Progenitor cell of endocrine pancreas (in vitro differentiated cells): ENCODE measurements around the gene OBSCN. TPM values are rescaled to one million over a fixed set of nuclear protein-coding genes. Genes with fewer than 3 reads are reported as not detected.

Source experiments
- DNase-seq: peaks from one replicate; pipeline ENCODE4 v3.0.0; 2021; ENCODE audit warnings: low spot score; ENCODE audit not compliant: unreplicated experiment
- H3K27ac Mint-ChIP-seq: 2 replicates; pipeline ENCODE4 v1.8.0; 2021; ENCODE audit warnings: mild to moderate bottlenecking, moderate library complexity, mixed read lengths
- H3K27me3 Mint-ChIP-seq: 2 replicates; pipeline ENCODE4 v1.8.0; 2021; ENCODE audit warnings: mixed read lengths
- H3K36me3 Mint-ChIP-seq: 2 replicates; pipeline ENCODE4 v1.8.0; 2022; ENCODE audit warnings: mixed read lengths; ENCODE audit not compliant: insufficient read depth
- H3K4me1 Mint-ChIP-seq: 2 replicates; pipeline ENCODE4 v1.8.0; 2021; ENCODE audit warnings: low read depth, mixed read lengths
- H3K4me3 Mint-ChIP-seq: 2 replicates; pipeline ENCODE4 v1.8.0; 2021; ENCODE audit warnings: low read depth, mild to moderate bottlenecking, moderate library complexity, mixed read lengths
- H3K9me3 Mint-ChIP-seq: 2 replicates; pipeline ENCODE4 v1.8.0; 2021; ENCODE audit warnings: low read depth, mixed read lengths
- CTCF ChIP-seq: fragments of 200-600 bp; sonication (generic); IDR thresholded peaks from one replicate; pipeline ENCODE4 v1.5.0; 2021; ENCODE audit warnings: antibody characterized with exemption, mild to moderate bottlenecking; ENCODE audit not compliant: unreplicated experiment
- total RNA-seq: library from RNA; stranded (reverse); gene quantifications from 2 replicates; pipeline ENCODE4 v1.2.1, GENCODE V29; 2021

The OBSCN gene
- total RNA-seq, 1 donor from 2014 or later, result 57.5 TPM

GRCh38 chr1:228396770-228397662 lies 189.2 kb downstream of the OBSCN start:
- no peak for DNase-seq
- H3K36me3 Mint-ChIP-seq, result peaks cover 8% of the 10 kb centered on the region
- peaks cover 5% of the 10 kb centered on the region for H3K4me1 Mint-ChIP-seq
- H3K9me3 Mint-ChIP-seq, result no peaks in the 10 kb centered on the region
- TF ChIP-seq CTCF, result no peak
- no peak overlapping the region for H3K27ac Mint-ChIP-seq
- H3K27me3 Mint-ChIP-seq, result no peaks in the 10 kb centered on the region
- no peak overlapping the region for H3K4me3 Mint-ChIP-seq

GRCh38 chr1:228397966-228398365 lies 190.1 kb downstream of the OBSCN start:
- no peak for TF ChIP-seq CTCF
- Mint-ChIP-seq H3K4me3 (no peak overlapping the region), H3K9me3 (no peaks in the 10 kb centered on the region), H3K4me1 (peaks cover 5% of the 10 kb centered on the region), H3K27me3 (no peaks in the 10 kb centered on the region), H3K36me3 (peaks cover 11% of the 10 kb centered on the region), H3K27ac (peak overlapping the region; percentile 24)
- no peak for DNase-seq

GRCh38 chr1:228398741-228399461 lies 191.1 kb downstream of the OBSCN start:
- H3K36me3 Mint-ChIP-seq, result peaks cover 14% of the 10 kb centered on the region
- H3K27ac Mint-ChIP-seq, result no peak overlapping the region
- H3K4me1 Mint-ChIP-seq, result peaks cover 10% of the 10 kb centered on the region
- no peaks in the 10 kb centered on the region for H3K9me3 Mint-ChIP-seq
- DNase-seq, result no peak
- H3K27me3 Mint-ChIP-seq, result no peaks in the 10 kb centered on the region
- TF ChIP-seq CTCF, result no peak
- H3K4me3 Mint-ChIP-seq, result no peak overlapping the region

- H3K27me3 Mint-ChIP-seq, result no peaks in the 10 kb centered on the region
- no peak for TF ChIP-seq CTCF
- peak overlapping the region; percentile 19 for H3K27ac Mint-ChIP-seq
- DNase-seq, result no peak
- no peak overlapping the region for H3K4me3 Mint-ChIP-seq
- peaks cover 14% of the 10 kb centered on the region for H3K36me3 Mint-ChIP-seq
- peaks cover 17% of the 10 kb centered on the region for H3K4me1 Mint-ChIP-seq
- H3K9me3 Mint-ChIP-seq, result no peaks in the 10 kb centered on the region
These were observed 191.8 kb downstream of the OBSCN start for GRCh38 chr1:228399531-228400236.

- Mint-ChIP-seq H3K4me1 (peaks cover 22% of the 10 kb centered on the region), H3K4me3 (no peak overlapping the region), H3K36me3 (peaks cover 14% of the 10 kb centered on the region), H3K9me3 (no peaks in the 10 kb centered on the region), H3K27ac (peak overlapping the region; percentile 41), H3K27me3 (no peaks in the 10 kb centered on the region)
- no peak for TF ChIP-seq CTCF
- no peak for DNase-seq
These were observed 192.4 kb downstream of the OBSCN start for GRCh38 chr1:228400237-228400651.
